Measurements from ENCODE around the gene PLXNA4. TPM values are rescaled to one million over a fixed set of nuclear protein-coding genes. Genes with fewer than 3 reads are reported as not detected.

The PLXNA4 gene
- total and polyA plus RNA-seq, 4 donors: 0.04 to 1.1 (median 0.41) TPM

GRCh38 chr7:132580277-132580676, 4.0 kb upstream of the PLXNA4 start:
- DNase-seq (ENCODE audit: low spot score): no peak
- H3K4me1 ChIP-seq (ENCODE audit: control insufficient read depth in 4 of 4, insufficient read depth in 4 of 4, low read length in 3 of 4): peaks cover 7 to 19% (median 13%) of the 10 kb centered on the region in 4 donors
- peaks cover 0 to 4% (median 0%) of the 10 kb centered on the region in 4 donors for H3K27me3 ChIP-seq (ENCODE audit: control insufficient read depth in 4 of 4, insufficient read depth in 4 of 4, low read length in 3 of 4)
- H3K4me3 ChIP-seq (ENCODE audit: low read depth in 1 of 3, low read length in 3 of 3): no peak overlapping the region
- H3K9me3 ChIP-seq (ENCODE audit: control insufficient read depth in 4 of 4, low read length in 3 of 4): no peaks in the 10 kb centered on the region
- 33% methylated on average over 1 of the region's 1 CpG for WGBS
- H3K27ac ChIP-seq (ENCODE audit: low read depth in 1 of 2, low read length in 2 of 2): no peak overlapping the region
- TF ChIP-seq JUND (IDR thresholded peaks at IDR 0.05) (no peak), HNF4G (IDR thresholded peaks at IDR 0.05) (no peak), HNF4A (conservative IDR thresholded peaks at IDR 0.05) (no peak), RAD21 (IDR thresholded peaks at IDR 0.05) (no peak), SP1 (IDR thresholded peaks at IDR 0.05) (no peak), NR2F2 (IDR thresholded peaks at IDR 0.05) (no peak)
- TF ChIP-seq, protein P1, sequence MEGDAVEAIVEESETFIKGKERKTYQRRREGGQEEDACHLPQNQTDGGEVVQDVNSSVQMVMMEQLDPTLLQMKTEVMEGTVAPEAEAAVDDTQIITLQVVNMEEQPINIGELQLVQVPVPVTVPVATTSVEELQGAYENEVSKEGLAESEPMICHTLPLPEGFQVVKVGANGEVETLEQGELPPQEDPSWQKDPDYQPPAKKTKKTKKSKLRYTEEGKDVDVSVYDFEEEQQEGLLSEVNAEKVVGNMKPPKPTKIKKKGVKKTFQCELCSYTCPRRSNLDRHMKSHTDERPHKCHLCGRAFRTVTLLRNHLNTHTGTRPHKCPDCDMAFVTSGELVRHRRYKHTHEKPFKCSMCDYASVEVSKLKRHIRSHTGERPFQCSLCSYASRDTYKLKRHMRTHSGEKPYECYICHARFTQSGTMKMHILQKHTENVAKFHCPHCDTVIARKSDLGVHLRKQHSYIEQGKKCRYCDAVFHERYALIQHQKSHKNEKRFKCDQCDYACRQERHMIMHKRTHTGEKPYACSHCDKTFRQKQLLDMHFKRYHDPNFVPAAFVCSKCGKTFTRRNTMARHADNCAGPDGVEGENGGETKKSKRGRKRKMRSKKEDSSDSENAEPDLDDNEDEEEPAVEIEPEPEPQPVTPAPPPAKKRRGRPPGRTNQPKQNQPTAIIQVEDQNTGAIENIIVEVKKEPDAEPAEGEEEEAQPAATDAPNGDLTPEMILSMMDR (IDR thresholded peaks at IDR 0.05; ENCODE audit: low read depth, low read length, missing input control): peak; percentile 13
- TF ChIP-seq, protein P2, sequence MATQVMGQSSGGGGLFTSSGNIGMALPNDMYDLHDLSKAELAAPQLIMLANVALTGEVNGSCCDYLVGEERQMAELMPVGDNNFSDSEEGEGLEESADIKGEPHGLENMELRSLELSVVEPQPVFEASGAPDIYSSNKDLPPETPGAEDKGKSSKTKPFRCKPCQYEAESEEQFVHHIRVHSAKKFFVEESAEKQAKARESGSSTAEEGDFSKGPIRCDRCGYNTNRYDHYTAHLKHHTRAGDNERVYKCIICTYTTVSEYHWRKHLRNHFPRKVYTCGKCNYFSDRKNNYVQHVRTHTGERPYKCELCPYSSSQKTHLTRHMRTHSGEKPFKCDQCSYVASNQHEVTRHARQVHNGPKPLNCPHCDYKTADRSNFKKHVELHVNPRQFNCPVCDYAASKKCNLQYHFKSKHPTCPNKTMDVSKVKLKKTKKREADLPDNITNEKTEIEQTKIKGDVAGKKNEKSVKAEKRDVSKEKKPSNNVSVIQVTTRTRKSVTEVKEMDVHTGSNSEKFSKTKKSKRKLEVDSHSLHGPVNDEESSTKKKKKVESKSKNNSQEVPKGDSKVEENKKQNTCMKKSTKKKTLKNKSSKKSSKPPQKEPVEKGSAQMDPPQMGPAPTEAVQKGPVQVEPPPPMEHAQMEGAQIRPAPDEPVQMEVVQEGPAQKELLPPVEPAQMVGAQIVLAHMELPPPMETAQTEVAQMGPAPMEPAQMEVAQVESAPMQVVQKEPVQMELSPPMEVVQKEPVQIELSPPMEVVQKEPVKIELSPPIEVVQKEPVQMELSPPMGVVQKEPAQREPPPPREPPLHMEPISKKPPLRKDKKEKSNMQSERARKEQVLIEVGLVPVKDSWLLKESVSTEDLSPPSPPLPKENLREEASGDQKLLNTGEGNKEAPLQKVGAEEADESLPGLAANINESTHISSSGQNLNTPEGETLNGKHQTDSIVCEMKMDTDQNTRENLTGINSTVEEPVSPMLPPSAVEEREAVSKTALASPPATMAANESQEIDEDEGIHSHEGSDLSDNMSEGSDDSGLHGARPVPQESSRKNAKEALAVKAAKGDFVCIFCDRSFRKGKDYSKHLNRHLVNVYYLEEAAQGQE (IDR thresholded peaks at IDR 0.05): no peak
- TF ChIP-seq, protein P3, sequence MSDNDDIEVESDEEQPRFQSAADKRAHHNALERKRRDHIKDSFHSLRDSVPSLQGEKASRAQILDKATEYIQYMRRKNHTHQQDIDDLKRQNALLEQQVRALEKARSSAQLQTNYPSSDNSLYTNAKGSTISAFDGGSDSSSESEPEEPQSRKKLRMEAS (IDR thresholded peaks at IDR 0.05): no peak
- no peaks in the 10 kb centered on the region for H3K36me3 ChIP-seq (ENCODE audit: control insufficient read depth in 4 of 4, insufficient read depth in 3 of 4, low read depth in 1 of 4, low read length in 3 of 4)
- no peak overlapping the region for H3K9ac ChIP-seq (ENCODE audit: low read depth in 1 of 2, low read length in 2 of 2)

DNA sequence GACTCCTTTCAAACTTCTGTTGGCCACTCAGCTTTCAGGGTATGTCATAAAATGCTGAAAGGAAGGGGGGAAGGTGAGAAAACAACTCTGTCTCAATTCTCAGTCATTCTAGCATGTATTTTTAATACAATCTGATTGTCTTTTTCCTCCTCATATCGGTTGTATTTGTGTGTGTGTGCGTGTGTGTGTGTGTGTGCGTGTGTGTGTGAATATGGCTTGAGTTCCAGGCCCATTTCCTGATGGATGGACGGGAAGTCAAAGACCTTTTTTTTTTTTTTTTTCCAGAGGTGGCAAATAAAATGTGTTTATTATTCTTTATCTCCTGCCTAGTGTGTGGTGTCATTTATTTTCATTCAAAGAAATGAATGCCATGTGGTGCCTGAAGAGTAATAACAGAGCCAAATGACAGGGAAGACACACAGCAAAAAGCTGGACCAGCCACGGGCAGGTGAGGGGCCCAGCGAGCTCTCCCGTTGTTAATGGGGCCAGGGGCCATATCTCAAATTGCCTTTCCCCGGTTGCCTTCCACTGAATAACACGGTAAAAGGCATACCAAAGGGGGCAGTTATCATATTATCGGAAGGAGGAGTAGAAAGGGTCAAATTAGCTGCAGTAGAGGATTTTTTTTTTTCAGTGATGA, 3.1 kb upstream of the PLXNA4 start:
- WGBS: 80% methylated on average over 10 of the region's 10 CpGs
- Histone ChIP-seq H3K27ac (ENCODE audit: low read depth in 1 of 2, low read length in 2 of 2) (no peak overlapping the region), H3K4me3 (ENCODE audit: low read depth in 1 of 3, low read length in 3 of 3) (no peak overlapping the region), H3K9ac (ENCODE audit: low read depth in 1 of 2, low read length in 2 of 2) (no peak overlapping the region), H3K9me3 (ENCODE audit: control insufficient read depth in 4 of 4, low read length in 3 of 4) (no peaks in the 10 kb centered on the region), H3K27me3 (ENCODE audit: control insufficient read depth in 4 of 4, insufficient read depth in 4 of 4, low read length in 3 of 4) (peaks cover 0 to 10% (median 0%) of the 10 kb centered on the region in 4 donors), H3K4me1 (ENCODE audit: control insufficient read depth in 4 of 4, insufficient read depth in 4 of 4, low read length in 3 of 4) (peaks cover 7 to 22% (median 17%) of the 10 kb centered on the region in 4 donors), H3K36me3 (ENCODE audit: control insufficient read depth in 4 of 4, insufficient read depth in 3 of 4, low read depth in 1 of 4, low read length in 3 of 4) (no peaks in the 10 kb centered on the region)
- no peak for DNase-seq (ENCODE audit: low spot score)
- TF ChIP-seq RAD21 (IDR thresholded peaks at IDR 0.05) (no peak), FOXA1 (IDR thresholded peaks at IDR 0.05) (no peak), JUND (IDR thresholded peaks at IDR 0.05) (no peak), SP1 (IDR thresholded peaks at IDR 0.05) (no peak), ZBTB33 (IDR thresholded peaks at IDR 0.05) (no peak), FOXA2 (IDR thresholded peaks at IDR 0.05) (no peak), EGR1 (IDR thresholded peaks at IDR 0.05; ENCODE audit: low read depth in 2 of 2) (no peak), HNF4G (IDR thresholded peaks at IDR 0.05) (no peak), NR2F2 (IDR thresholded peaks at IDR 0.05) (no peak), RXRA (IDR thresholded peaks at IDR 0.05) (no peak), TAF1 (conservative IDR thresholded peaks at IDR 0.05) (no peak), YY1 (IDR thresholded peaks at IDR 0.05) (no peak)
- TF ChIP-seq, protein P3 (IDR thresholded peaks at IDR 0.05): no peak
- TF ChIP-seq, protein P1 (IDR thresholded peaks at IDR 0.05; ENCODE audit: low read depth, low read length, missing input control): no peak
